Activated T-cell treated with anti-CD3 and anti-CD28 coated beads, Interleukin-2, amount 50 U/mL, for 24 hours (primary cell): Measurements from ENCODE around the gene ELAVL4.

ENCODE experiments used
- DNase-seq: peaks from one replicate; pipeline ENCODE4 v3.0.0-alpha.2; 2020
- H3K27ac Mint-ChIP-seq: 2 replicates; pipeline ENCODE4 v1.8.0; 2020; ENCODE audit warnings: mild to moderate bottlenecking, mixed read lengths
- H3K27me3 Mint-ChIP-seq: 2 replicates; pipeline ENCODE4 v1.8.0; 2020; ENCODE audit warnings: mixed read lengths
- H3K36me3 Mint-ChIP-seq: 2 replicates; pipeline ENCODE4 v1.8.0; 2020; ENCODE audit warnings: low read depth, mixed read lengths
- H3K4me1 Mint-ChIP-seq: 2 replicates; pipeline ENCODE4 v1.8.0; 2020; ENCODE audit warnings: low read depth, mixed read lengths
- H3K4me3 Mint-ChIP-seq: 2 replicates; pipeline ENCODE4 v1.8.0; 2020; ENCODE audit warnings: mild to moderate bottlenecking, moderate library complexity, mixed read lengths
- H3K9me3 Mint-ChIP-seq: 2 replicates; pipeline ENCODE4 v1.8.0; 2020; ENCODE audit warnings: mixed read lengths

The ELAVL4 gene

GRCh38 chr1:50231209-50231608, 122.5 kb downstream of the ELAVL4 start:
- Mint-ChIP-seq H3K4me1 (no peaks in the 10 kb centered on the region), H3K4me3 (no peak overlapping the region), H3K27ac (no peak overlapping the region), H3K36me3 (no peaks in the 10 kb centered on the region), H3K9me3 (peaks cover 12% of the 10 kb centered on the region), H3K27me3 (no peaks in the 10 kb centered on the region)
- no peak for DNase-seq

GRCh38 chr1:50232336-50232735, 123.6 kb downstream of the ELAVL4 start:
- DNase-seq: no peak
- H3K4me1 Mint-ChIP-seq: no peaks in the 10 kb centered on the region
- H3K36me3 Mint-ChIP-seq: no peaks in the 10 kb centered on the region
- H3K27ac Mint-ChIP-seq: no peak overlapping the region
- peaks cover 8% of the 10 kb centered on the region for H3K9me3 Mint-ChIP-seq
- H3K4me3 Mint-ChIP-seq: no peak overlapping the region
- H3K27me3 Mint-ChIP-seq: no peaks in the 10 kb centered on the region

GRCh38 chr1:50236656-50237055, 127.9 kb downstream of the ELAVL4 start:
- H3K4me3 Mint-ChIP-seq: no peak overlapping the region
- no peaks in the 10 kb centered on the region for H3K36me3 Mint-ChIP-seq
- no peaks in the 10 kb centered on the region for H3K27me3 Mint-ChIP-seq
- H3K9me3 Mint-ChIP-seq: peaks cover 8% of the 10 kb centered on the region
- no peak overlapping the region for H3K27ac Mint-ChIP-seq
- H3K4me1 Mint-ChIP-seq: no peaks in the 10 kb centered on the region
- DNase-seq: no peak

GRCh38 chr1:50237056-50237455, 128.3 kb downstream of the ELAVL4 start:
- DNase-seq: no peak
- no peaks in the 10 kb centered on the region for H3K4me1 Mint-ChIP-seq
- H3K36me3 Mint-ChIP-seq: no peaks in the 10 kb centered on the region
- no peak overlapping the region for H3K27ac Mint-ChIP-seq
- no peak overlapping the region for H3K4me3 Mint-ChIP-seq
- peaks cover 8% of the 10 kb centered on the region for H3K9me3 Mint-ChIP-seq
- peaks cover under 1% of the 10 kb centered on the region for H3K27me3 Mint-ChIP-seq

- H3K27me3 Mint-ChIP-seq: peaks cover 14% of the 10 kb centered on the region
- no peaks in the 10 kb centered on the region for H3K36me3 Mint-ChIP-seq
- H3K4me3 Mint-ChIP-seq: no peak overlapping the region
- no peak overlapping the region for H3K27ac Mint-ChIP-seq
- DNase-seq: no peak
- H3K9me3 Mint-ChIP-seq: no peaks in the 10 kb centered on the region
- H3K4me1 Mint-ChIP-seq: no peaks in the 10 kb centered on the region
These were observed 135.2 kb downstream of the ELAVL4 start for GRCh38 chr1:50243939-50244338.

GRCh38 chr1:50246869-50247268, 138.1 kb downstream of the ELAVL4 start:
- Mint-ChIP-seq H3K36me3 (no peaks in the 10 kb centered on the region), H3K27me3 (peaks cover 26% of the 10 kb centered on the region), H3K9me3 (no peaks in the 10 kb centered on the region), H3K4me3 (no peak overlapping the region), H3K27ac (no peak overlapping the region), H3K4me1 (no peaks in the 10 kb centered on the region)
- no peak for DNase-seq

GRCh38 chr1:50251702-50252101, 143.0 kb downstream of the ELAVL4 start:
- H3K4me1 Mint-ChIP-seq: no peaks in the 10 kb centered on the region
- peaks cover 20% of the 10 kb centered on the region for H3K27me3 Mint-ChIP-seq
- no peak for DNase-seq
- no peak overlapping the region for H3K4me3 Mint-ChIP-seq
- H3K9me3 Mint-ChIP-seq: no peaks in the 10 kb centered on the region
- no peaks in the 10 kb centered on the region for H3K36me3 Mint-ChIP-seq
- H3K27ac Mint-ChIP-seq: no peak overlapping the region

GRCh38 chr1:50252196-50252595, 143.5 kb downstream of the ELAVL4 start:
- Mint-ChIP-seq H3K27ac (no peak overlapping the region), H3K27me3 (peaks cover 20% of the 10 kb centered on the region), H3K9me3 (no peaks in the 10 kb centered on the region), H3K4me3 (no peak overlapping the region), H3K36me3 (no peaks in the 10 kb centered on the region), H3K4me1 (no peaks in the 10 kb centered on the region)
- DNase-seq: no peak
